Stomach (tissue), 9 donors: ENCODE measurements around the gene TMEM101. TPM values are rescaled to one million over a fixed set of nuclear protein-coding genes. Genes with fewer than 3 reads are reported as not detected.

Source experiments
- DNase-seq, 2 donors: peaks; one replicate each; pipeline versions ENCODE4 v3.0.0 to v3.0.0-alpha.2; 2013 to 2019
- H3K27ac ChIP-seq, 5 donors: fragments of 200-600 bp in 4 of 5; sonication (generic) in 4 of 5; one replicate each; pipeline ENCODE4 v1.5.1; 2013 to 2019; ENCODE audit warnings: mild to moderate bottlenecking in 1 of 5, moderate library complexity in 1 of 5
- H3K27me3 ChIP-seq, 3 donors: fragments of 200-600 bp; sonication (generic); one replicate each; pipeline ENCODE4 v1.5.1; 2017 to 2019; ENCODE audit warnings: mixed run types in 1 of 3
- H3K36me3 ChIP-seq, 4 donors: fragments of 200-600 bp; sonication (generic); 1 replicate in 3 of 4; 2 replicates in 1 of 4; pipeline ENCODE4 v1.5.1; 2016 to 2019
- H3K4me1 ChIP-seq, 4 donors: fragments of 200-600 bp; sonication (generic); one replicate each; pipeline ENCODE4 v1.5.1; 2016 to 2019
- H3K4me3 ChIP-seq, 4 donors: fragments of 200-600 bp; sonication (generic) in 3 of 4; one replicate each; pipeline ENCODE4 v1.5.1; 2016 to 2019; ENCODE audit warnings: mild to moderate bottlenecking in 1 of 4
- H3K9me3 ChIP-seq, 4 donors: fragments of 200-600 bp; sonication (generic); one replicate each; pipeline ENCODE4 v1.5.1; 2016 to 2019
- CTCF ChIP-seq, 7 experiments: fragments of 450-650 bp in 4 of 7; fragments of 200-600 bp in 3 of 7; sonication (generic) in 3 of 7; IDR thresholded peaks; one replicate each; pipeline ENCODE4 v1.5.1; 2016 to 2019; ENCODE audit warnings: antibody characterized with exemption in 7 of 7, control low read depth in 2 of 7, mild to moderate bottlenecking in 1 of 7
- EP300 ChIP-seq: sonication (generic); formaldehyde crosslinking; IDR thresholded peaks from one replicate; pipeline ENCODE4 v1.6.1; 2017; ENCODE audit warnings: antibody characterized with exemption
- POLR2A ChIP-seq, 4 donors: fragments of 450-650 bp; IDR thresholded peaks; one replicate each; pipeline ENCODE4 v1.6.1; 2016; ENCODE audit warnings: antibody characterized with exemption in 4 of 4, control low read depth in 2 of 4, mild to moderate bottlenecking in 1 of 4, moderate library complexity in 1 of 4
- POLR2AphosphoS5 ChIP-seq, 3 donors: sonication (generic); formaldehyde crosslinking; IDR thresholded peaks; one replicate each; pipeline ENCODE4 v1.6.1; 2016; ENCODE audit warnings: antibody characterized with exemption in 3 of 3
- WGBS, 5 donors: extraction: QIAGEN DNeasy Blood & Tissue Kit in 3 of 5; methylation state at CpG; one replicate each; pipeline versions ENCODE4 v1.1.5 to v1.1.7; 2013 to 2018; 5-methylcytosine and 5-hydroxymethylcytosine counted together
- intact Hi-C: fragments of 100-400 bp; cut with DNase I; formaldehyde crosslinking; loops from one replicate; pipeline ENCODE4 v1.15.1; 2023; ENCODE audit warnings: low total_unique reads
- polyA plus RNA-seq, 3 donors: library from polyadenylated mRNA; stranded (reverse); fragments of 200-250 nt; gene quantifications; one replicate each; pipeline ENCODE4 v1.2.3, GENCODE V29; 2013
- total RNA-seq, 5 donors: library from RNA; depleted of rRNA; stranded (reverse); fragments of >200 nt; gene quantifications; one replicate each; pipeline versions ENCODE4 v1.1.0 to v1.2.3, GENCODE V29; 2014 to 2016
- donor health status: healthy with polysubstance abuse.
- donor health status: Bipolar disorder and iron deficiency.
- donor health status: healthy.

Gene TMEM101
- total and polyA plus RNA-seq, 8 donors, result 1.8 to 41.9 (median 29.8) TPM

- no peak for DNase-seq
- no peak for TF ChIP-seq POLR2A (IDR thresholded peaks at IDR 0.05)
- no peaks in the 10 kb centered on the region for H3K9me3 ChIP-seq
- H3K27ac ChIP-seq, result no peak overlapping the region
- no peaks in the 10 kb centered on the region for H3K27me3 ChIP-seq
- H3K36me3 ChIP-seq, result peaks cover 5 to 70% (median 60%) of the 10 kb centered on the region in 4 donors
- H3K4me3 ChIP-seq, result no peak overlapping the region
- intact Hi-C loops, result no loop called here
- WGBS, 5 donors, result 82 to 91% (median 85%) methylated on average over 3 of the region's 3 CpGs
- no peaks in the 10 kb centered on the region for H3K4me1 ChIP-seq
These were observed 15.7 kb upstream of the TMEM101 start for GRCh38 chr17:44030482-44030881.

GRCh38 chr17:44029736-44030135, 15.0 kb upstream of the TMEM101 start:
- Histone ChIP-seq H3K27ac (no peak overlapping the region), H3K9me3 (no peaks in the 10 kb centered on the region), H3K4me1 (no peaks in the 10 kb centered on the region), H3K27me3 (no peaks in the 10 kb centered on the region), H3K4me3 (no peak overlapping the region), H3K36me3 (peaks cover 5 to 77% (median 63%) of the 10 kb centered on the region in 4 donors)
- TF ChIP-seq CTCF (IDR thresholded peaks at IDR 0.05) (no peak), POLR2AphosphoS5 (IDR thresholded peaks at IDR 0.05) (no peak), EP300 (no peak), POLR2A (IDR thresholded peaks at IDR 0.05) (no peak)
- intact Hi-C loops, result no loop called here
- 75 to 89% (median 86%) methylated on average over 5 of the region's 5 CpGs for WGBS, 5 donors
- no peak for DNase-seq

GRCh38 chr17:44024853-44025252, 10.1 kb upstream of the TMEM101 start:
- Histone ChIP-seq H3K4me3 (no peak overlapping the region), H3K36me3 (peaks cover 0 to 49% (median 48%) of the 10 kb centered on the region in 4 donors), H3K9me3 (no peaks in the 10 kb centered on the region), H3K4me1 (peaks cover 0 to 10% (median 0%) of the 10 kb centered on the region in 4 donors), H3K27me3 (no peaks in the 10 kb centered on the region), H3K27ac (no peak overlapping the region)
- TF ChIP-seq POLR2AphosphoS5 (IDR thresholded peaks at IDR 0.05) (no peak), EP300 (no peak)
- DNase-seq, result no peak
- intact Hi-C loops, result no loop called here
- WGBS, 5 donors, result 83 to 90% (median 87%) methylated on average over 4 of the region's 4 CpGs

- Histone ChIP-seq H3K27ac (no peak overlapping the region), H3K4me3 (no peak overlapping the region), H3K9me3 (no peaks in the 10 kb centered on the region), H3K27me3 (no peaks in the 10 kb centered on the region), H3K4me1 (peaks cover 0 to 10% (median 0%) of the 10 kb centered on the region in 4 donors), H3K36me3 (peaks cover 0 to 45% (median 44%) of the 10 kb centered on the region in 4 donors)
- intact Hi-C loops, result no loop called here
- no peak for DNase-seq
- WGBS, 5 donors, result 51 to 80% (median 60%) methylated on average over 1 to 6 of the region's 6 CpGs
- no peak for TF ChIP-seq POLR2A (IDR thresholded peaks at IDR 0.05)
- no peak for TF ChIP-seq EP300
- TF ChIP-seq CTCF (IDR thresholded peaks at IDR 0.05), result no peak
- no peak for TF ChIP-seq POLR2AphosphoS5 (IDR thresholded peaks at IDR 0.05)
These were observed 9.5 kb upstream of the TMEM101 start for GRCh38 chr17:44024271-44024663.

GRCh38 chr17:44023545-44024270, 8.9 kb upstream of the TMEM101 start:
- no peaks in the 10 kb centered on the region for H3K27me3 ChIP-seq
- no peak overlapping the region for H3K4me3 ChIP-seq
- no peak for TF ChIP-seq CTCF (IDR thresholded peaks at IDR 0.05)
- no peak for TF ChIP-seq POLR2AphosphoS5 (IDR thresholded peaks at IDR 0.05)
- TF ChIP-seq EP300, result no peak
- TF ChIP-seq POLR2A (IDR thresholded peaks at IDR 0.05), result no peak
- no peak overlapping the region for H3K27ac ChIP-seq
- intact Hi-C loops, result no loop called here
- H3K9me3 ChIP-seq, result no peaks in the 10 kb centered on the region
- peaks cover 0 to 10% (median 0%) of the 10 kb centered on the region in 4 donors for H3K4me1 ChIP-seq
- 70 to 94% (median 81%) methylated on average over 12 to 22 of the region's 22 CpGs for WGBS, 5 donors
- H3K36me3 ChIP-seq, result peaks cover 0 to 40% (median 40%) of the 10 kb centered on the region in 4 donors
- DNase-seq, result no peak
